Medulla oblongata (tissue), 1 donor: ENCODE results near the gene ERICH6B.

Experiments used
- DNase-seq: peaks from one replicate; pipeline ENCODE4 v3.0.0-alpha.2; 2015; ENCODE audit errors: extremely low spot score

The ERICH6B gene

DNA sequence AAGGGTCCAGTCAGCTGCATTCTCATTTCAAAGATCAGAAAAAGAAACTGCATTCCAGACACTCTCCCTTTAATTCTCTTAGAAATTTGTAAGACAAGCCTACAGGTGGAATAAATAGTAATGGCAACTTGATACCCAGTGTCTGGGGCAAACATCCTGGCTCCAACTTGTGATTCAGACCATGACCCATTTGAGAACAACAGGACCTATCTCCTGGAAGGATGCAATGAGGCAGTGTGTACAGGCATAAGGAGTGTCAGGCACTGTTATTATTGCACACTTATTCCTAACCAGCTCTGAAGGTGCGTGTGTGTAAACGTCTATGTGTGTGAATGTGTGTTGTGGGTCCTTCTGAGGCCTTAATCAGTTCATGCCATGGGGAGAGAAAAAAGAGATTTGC, 13.9 kb downstream of the ERICH6B start:
- DNase-seq: no peak

DNA sequence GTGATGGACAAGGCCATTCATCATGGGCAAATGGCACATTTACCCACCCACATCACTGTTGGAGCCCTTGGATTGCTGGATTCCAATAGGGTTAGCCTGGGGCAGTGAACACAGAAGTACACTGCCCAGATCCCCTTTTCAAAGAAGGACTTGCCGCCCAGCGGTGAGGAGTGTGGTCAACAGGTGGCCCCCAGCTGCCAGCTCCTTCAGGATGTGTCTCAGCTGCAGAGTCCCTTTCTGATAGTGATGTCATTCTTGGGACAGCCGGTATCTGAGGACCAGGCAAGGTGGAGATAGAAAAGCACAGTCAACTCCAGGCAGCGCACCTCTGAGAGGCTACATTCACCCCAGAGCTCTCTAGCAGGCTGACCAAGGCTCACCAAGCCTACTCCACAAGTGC, 16.9 kb downstream of the ERICH6B start:
- no peak for DNase-seq

GRCh38 chr13:45596800-45597475, 18.6 kb downstream of the ERICH6B start:
- DNase-seq: no peak

DNA sequence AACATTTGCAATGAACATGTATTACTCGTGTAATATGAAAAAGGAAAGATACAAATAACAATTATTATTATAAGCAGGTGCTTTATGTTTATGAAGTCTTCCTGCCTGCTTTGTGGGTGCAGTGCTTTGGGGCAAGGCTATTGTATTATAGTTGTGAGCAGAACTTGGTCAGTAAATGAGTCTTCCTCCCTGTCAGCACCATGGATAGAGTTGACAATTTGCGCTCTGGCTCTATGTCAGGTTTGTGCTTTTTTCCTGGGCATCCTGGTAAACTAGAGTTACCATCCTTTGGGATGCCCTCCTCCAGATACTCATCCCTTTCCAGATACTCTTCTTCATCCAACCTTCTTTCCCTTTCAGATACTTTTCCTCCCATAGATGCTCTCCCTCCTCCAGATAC, 19.6 kb downstream of the ERICH6B start:
- no peak for DNase-seq

DNA sequence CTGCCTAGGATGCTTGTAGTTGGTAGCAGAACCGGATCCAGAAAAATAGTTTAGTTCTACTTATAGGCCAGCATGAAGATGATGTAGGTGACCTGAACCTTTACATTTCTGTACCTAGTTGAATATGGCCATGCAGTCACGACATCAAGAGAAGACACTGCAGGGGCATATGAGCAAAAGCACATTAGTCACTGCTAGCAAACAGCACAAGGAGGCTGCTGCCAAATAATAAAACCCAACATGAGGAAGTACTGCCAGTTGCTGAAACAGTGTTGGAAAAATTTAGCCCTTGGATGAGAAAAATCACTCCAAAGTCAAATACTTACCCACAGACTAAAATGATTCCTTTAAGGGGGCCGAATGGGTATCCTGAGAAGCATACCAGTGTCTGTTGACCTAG, 20.8 kb downstream of the ERICH6B start:
- no peak for DNase-seq

DNA sequence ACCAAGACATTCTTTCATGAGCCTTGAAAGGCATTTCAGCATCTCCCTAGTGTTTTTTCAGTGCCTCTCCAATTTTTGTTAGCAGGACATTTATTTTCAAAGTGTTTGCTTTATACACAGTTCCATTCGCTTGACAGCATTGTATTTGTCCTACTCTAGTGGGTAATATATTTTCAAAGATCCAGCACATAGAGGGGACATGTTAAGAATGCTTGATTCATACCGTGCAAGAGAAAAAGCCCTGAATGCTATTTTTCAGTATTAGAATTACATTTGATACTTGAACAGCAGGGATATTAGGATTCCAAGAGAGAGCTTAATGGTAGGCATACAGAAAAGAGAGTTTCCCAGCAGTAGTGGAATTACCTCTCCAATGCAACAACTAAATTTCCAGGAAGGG, 21.3 kb downstream of the ERICH6B start:
- no peak for DNase-seq

GRCh38 chr13:45592758-45593157, 22.8 kb downstream of the ERICH6B start:
- DNase-seq: no peak

- DNase-seq: no peak
Observed at GRCh38 chr13:45590066-45590465, 25.5 kb downstream of the ERICH6B start.

DNA sequence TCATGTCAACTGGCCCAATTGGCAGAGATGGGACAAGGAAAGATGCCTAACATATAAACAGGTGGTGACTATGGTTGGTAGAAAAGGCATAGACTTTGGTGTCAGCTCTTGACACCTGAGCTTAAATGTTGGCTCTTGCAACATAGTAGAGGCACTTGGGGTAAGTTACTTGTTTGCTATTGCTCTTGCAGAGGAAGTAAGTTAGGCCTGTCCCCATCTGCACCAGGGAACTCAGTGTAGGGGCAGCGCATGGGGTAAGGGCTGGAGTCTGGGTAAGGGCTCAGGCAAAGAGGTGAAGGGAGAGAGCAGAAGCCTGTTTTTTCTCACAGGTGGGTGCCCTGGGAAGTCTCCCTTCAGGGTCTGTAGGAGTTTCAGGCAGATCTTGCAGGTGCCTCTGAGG, 27.6 kb downstream of the ERICH6B start:
- no peak for DNase-seq

DNA sequence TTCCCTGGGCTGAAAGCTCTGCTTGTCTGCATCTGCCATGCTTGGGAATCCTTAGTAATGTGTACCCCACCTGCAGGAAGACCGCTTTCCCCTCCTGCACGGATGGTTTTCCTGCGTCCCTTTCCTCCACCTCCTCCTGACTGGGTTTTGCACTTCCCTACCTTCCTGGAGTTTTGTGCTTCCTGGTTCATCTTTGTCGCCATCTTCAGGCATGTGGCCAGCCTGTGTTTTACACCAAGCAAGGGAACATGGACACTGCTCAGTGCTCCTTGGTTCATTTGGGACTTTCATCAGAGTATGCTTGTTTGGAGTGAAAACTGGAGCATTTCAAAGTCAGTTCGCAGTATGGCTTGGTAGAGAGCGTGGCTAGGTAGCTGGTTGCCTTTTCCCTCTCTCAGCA, 30.7 kb downstream of the ERICH6B start:
- no peak for DNase-seq

DNA sequence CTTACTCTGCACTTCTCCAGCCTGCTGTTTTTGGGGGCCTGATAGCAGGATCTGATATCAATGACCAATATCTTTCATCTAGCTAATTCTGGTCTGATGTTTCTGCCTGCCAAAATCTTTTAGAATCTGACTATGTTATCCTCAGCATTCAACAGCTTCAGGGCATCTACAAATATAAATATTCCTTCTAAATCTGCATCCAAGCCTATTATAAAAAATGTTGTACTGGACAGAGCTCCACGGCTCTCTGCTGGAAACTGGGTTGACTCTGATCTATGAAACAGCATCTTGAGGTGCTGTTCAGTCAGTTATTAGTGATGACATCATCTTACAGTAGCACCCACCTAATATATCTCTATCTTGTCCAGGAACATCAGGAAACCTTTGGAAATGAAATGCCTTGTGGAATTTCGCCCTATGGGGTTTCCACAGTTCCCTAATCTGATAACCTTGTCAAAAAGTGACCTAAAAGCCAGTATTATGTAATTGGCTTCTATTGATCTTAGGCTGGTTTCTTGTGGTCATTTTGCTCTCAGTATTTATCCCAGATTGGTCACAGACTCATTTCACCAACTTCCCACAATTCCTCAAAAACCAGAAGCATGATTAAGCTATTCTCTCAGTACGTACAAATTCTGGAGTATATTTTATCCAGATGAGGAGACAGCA, 33.0 kb downstream of the ERICH6B start:
- DNase-seq: no peak

- DNase-seq: no peak
Observed at GRCh38 chr13:45576466-45576865, 39.1 kb downstream of the ERICH6B start.

DNA sequence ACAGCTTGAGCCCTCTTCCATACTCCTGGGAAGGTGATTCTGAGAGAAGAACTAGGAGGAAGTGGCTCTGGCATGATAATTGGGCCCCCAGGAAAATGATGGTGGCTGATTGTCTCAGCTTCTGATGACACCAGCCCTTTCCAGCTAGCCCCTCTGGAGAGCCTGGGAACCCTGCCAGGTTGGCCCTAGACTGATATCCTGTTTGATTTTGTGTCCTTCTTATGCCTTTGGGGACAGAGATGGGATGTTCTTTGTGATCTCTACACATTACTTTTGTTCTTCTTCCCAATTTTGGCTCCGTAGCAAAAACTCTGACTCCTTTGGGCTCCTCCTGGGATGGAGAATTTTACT, 39.7 kb downstream of the ERICH6B start:
- DNase-seq: no peak

- no peak for DNase-seq
Observed at GRCh38 chr13:45575146-45575829, 40.3 kb downstream of the ERICH6B start.

- DNase-seq: no peak
Observed at GRCh38 chr13:45565331-45565730, 50.2 kb downstream of the ERICH6B start.

- DNase-seq: peak; percentile 6
Observed at GRCh38 chr13:45564133-45564776, 51.3 kb downstream of the ERICH6B start.

DNA sequence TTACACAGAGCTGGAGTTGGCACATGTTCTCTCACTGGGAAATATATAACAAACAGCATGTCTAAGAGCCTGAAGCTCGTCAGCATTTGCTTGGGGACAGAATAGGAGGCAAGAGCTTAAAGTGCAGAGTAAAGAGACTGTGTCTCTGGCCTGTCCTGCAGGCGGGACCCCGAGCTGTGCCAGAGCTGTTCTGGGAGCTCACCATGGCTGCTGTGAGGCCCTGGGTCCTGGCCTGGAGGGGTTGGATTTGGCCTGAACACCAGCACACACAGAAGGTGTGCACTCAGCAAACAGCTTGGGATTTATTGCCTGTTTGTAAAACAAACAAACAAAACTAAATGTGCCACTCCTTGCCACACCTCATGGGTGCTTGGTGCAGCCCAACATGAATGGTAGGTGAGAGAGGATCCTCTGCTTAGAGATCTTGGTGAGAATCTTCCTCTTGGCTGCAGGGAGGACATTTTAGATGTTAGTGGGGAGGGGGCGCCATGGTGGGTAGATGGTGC, 60.9 kb downstream of the ERICH6B start:
- no peak for DNase-seq

- DNase-seq: no peak
Observed at GRCh38 chr13:45548281-45548680, 67.3 kb downstream of the ERICH6B start.

GRCh38 chr13:45546410-45546765, 69.2 kb downstream of the ERICH6B start:
- no peak for DNase-seq

- DNase-seq: no peak
Observed at GRCh38 chr13:45545686-45546409, 69.7 kb downstream of the ERICH6B start.

DNA sequence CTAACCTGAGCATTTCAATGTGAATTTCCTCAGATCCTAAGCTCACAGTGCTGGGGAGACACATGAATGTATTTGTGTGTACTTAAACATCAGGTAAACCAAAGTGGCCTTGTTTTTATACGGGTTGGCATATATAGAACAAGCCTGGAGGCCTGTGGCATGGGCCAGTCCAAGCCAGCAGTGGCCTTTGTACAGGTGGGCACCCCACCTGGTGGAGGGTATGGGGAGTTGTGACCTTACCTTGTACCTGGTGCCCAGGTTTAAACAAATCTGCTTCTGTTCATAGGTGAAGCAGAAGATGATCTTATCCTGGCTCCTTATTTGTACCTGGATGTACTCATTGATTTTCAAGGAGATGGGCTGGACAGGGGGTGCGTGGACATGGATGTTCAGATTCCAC, 71.0 kb downstream of the ERICH6B start:
- DNase-seq: no peak

GRCh38 chr13:45542878-45543277, 72.7 kb downstream of the ERICH6B start:
- DNase-seq: no peak
